ENCODE measurements around the gene IGFL2.
A peak's percentile ranks its signal among the peaks of the same experiment; 100 is the strongest.
"Not testable (repeated sequence)": the region's sequence is repeated elsewhere in the genome, so short reads cannot be mapped to it uniquely, and the experiment has no call there.

Gene IGFL2

GRCh38 chr19:46147791-46148288, at the start of gene IGFL2:
Gene IGFL2, plus strand, starts transcription at chr19:46148238. Its CDS starts 41 bp downstream, at chr19:46148279.
- DNase-seq: no peak

GRCh38 chr19:46100344-46100743, 47.7 kb upstream of the IGFL2 start:
- DNase-seq: no peak

- no peak for DNase-seq
Observed at GRCh38 chr19:46101293-46101692, 46.7 kb upstream of the IGFL2 start.

- not testable (repeated sequence) for DNase-seq
Observed at GRCh38 chr19:46102333-46102732, 45.7 kb upstream of the IGFL2 start.

GRCh38 chr19:46107371-46107770, 40.7 kb upstream of the IGFL2 start:
- DNase-seq: no peak

GRCh38 chr19:46109876-46110275, 38.2 kb upstream of the IGFL2 start:
- no peak for DNase-seq

GRCh38 chr19:46111376-46111775, 36.7 kb upstream of the IGFL2 start:
- DNase-seq: no peak

GRCh38 chr19:46112527-46112926, 35.5 kb upstream of the IGFL2 start:
- no peak for DNase-seq

GRCh38 chr19:46113726-46114125, 34.3 kb upstream of the IGFL2 start:
- no peak for DNase-seq

- peak; percentile 36 for DNase-seq
Observed at GRCh38 chr19:46115396-46116106, 32.5 kb upstream of the IGFL2 start.

- DNase-seq: no peak
Observed at GRCh38 chr19:46116121-46116520, 31.9 kb upstream of the IGFL2 start.

GRCh38 chr19:46118136-46118535, 29.9 kb upstream of the IGFL2 start:
- DNase-seq: no peak

- DNase-seq: no peak
Observed at GRCh38 chr19:46124638-46125115, 23.4 kb upstream of the IGFL2 start, which contains the start of gene IGFL3. Gene IGFL3, minus strand, starts transcription at chr19:46124688. Its CDS starts 39 bp downstream, at chr19:46124649.

- no peak for DNase-seq
Observed at GRCh38 chr19:46125447-46125846, 22.6 kb upstream of the IGFL2 start.

GRCh38 chr19:46126086-46126580, 21.9 kb upstream of the IGFL2 start:
- no peak for DNase-seq

GRCh38 chr19:46131485-46132143, 16.4 kb upstream of the IGFL2 start:
- no peak for DNase-seq

- no peak for DNase-seq
Observed at GRCh38 chr19:46132508-46133100, 15.4 kb upstream of the IGFL2 start.

- DNase-seq: no peak
Observed at GRCh38 chr19:46133101-46133627, 14.9 kb upstream of the IGFL2 start.

- no peak for DNase-seq
Observed at GRCh38 chr19:46133777-46134241, 14.2 kb upstream of the IGFL2 start.

- DNase-seq: no peak
Observed at GRCh38 chr19:46134527-46134926, 13.5 kb upstream of the IGFL2 start.

- DNase-seq: no peak
Observed at GRCh38 chr19:46137915-46138473, 10.0 kb upstream of the IGFL2 start.

GRCh38 chr19:46141421-46141820, 6.6 kb upstream of the IGFL2 start:
- no peak for DNase-seq

- DNase-seq: no peak
Observed at GRCh38 chr19:46142294-46142693, 5.7 kb upstream of the IGFL2 start.
